GM19025 (cell line): ENCODE data around the gene PCBD1.

ENCODE experiments used
- ATAC-seq: cut with Tn5 transposase; IDR thresholded peaks from one replicate; pipeline ENCODE4 v1.9.1; 2021; ENCODE audit warnings: mild to moderate bottlenecking, low read depth, moderate library complexity; ENCODE audit not compliant: unreplicated experiment

The PCBD1 gene

DNA sequence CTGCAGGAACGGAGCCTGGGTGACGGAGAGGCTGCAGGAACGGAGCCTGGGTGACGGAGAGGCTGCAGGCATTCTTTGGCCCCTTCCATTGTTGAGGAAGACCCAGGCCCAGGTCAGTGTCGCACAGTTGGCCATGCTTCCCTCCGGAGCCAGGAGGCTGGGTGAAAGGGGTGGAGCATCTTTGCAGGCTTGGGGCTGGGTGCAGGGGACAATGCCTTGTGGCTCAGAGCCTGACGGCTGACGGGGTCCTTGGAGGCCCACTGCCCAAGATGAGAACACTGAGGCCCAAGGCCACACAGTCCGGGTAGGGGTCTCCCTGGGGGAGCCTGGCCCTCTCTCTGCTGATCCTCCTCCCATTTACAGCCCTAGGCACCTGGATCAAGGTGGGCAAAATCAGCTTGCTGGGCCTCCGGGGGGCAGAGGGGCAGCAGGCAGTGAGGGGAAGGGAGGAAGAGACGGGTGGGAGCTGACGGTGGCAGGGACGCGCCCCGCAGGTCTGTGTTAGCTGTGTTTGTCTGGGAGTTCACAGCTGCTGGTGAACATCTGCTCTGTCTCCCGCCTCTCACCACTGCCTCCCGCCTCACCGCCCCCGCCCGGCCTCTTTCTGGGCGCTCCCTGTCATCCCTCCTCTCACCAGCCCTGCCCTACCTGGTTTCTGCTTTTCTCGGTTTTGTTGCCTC lies 30.6 kb upstream of the PCBD1 start:
- ATAC-seq, result no peak

DNA sequence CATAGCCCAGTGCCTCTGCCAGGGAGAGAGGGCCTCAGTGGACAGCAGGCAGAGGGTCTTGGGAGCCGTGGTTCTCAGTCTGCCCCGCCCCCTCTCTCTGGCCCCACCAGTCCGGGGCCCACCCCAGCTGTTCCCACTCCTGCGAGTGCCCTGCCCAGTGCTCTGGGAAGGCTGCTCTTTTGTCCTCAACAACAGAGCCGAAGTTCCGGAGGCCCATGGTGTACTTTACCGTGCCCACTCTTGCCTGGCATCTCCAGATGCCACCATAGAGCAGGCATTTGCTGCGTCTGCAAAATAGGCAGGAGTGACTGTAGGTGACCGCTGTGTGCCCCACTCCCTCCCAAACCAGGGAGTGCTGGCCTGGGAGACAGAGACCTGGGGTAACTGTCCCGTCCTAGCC lies 29.3 kb upstream of the PCBD1 start:
- ATAC-seq, result no peak

DNA sequence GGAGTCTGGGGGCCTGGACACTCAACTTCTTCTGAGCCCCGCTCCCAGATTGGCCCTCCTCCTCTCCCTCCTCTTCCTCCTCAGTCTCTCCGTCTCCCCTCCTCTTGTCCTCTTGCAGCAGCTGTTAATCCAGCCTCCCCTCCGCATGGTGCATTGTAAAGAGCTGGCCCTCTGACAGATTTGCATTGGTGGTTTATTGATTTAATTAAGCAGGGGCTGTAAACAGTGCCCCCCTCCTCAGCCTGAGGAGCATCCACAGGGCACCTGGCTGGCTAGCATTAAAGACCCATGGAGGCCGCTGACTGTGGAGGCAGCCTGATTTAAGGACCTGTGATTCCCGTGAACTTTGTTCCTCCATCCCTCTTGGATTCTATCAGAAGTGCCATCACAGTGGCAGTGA lies 28.9 kb upstream of the PCBD1 start:
- ATAC-seq, result no peak

GRCh38 chr10:70916241-70916640 lies 27.9 kb upstream of the PCBD1 start:
- ATAC-seq, result no peak

- no peak for ATAC-seq
These were observed 27.4 kb upstream of the PCBD1 start for GRCh38 chr10:70915806-70916205.

- ATAC-seq, result no peak
These were observed 26.8 kb upstream of the PCBD1 start for GRCh38 chr10:70915206-70915605.

DNA sequence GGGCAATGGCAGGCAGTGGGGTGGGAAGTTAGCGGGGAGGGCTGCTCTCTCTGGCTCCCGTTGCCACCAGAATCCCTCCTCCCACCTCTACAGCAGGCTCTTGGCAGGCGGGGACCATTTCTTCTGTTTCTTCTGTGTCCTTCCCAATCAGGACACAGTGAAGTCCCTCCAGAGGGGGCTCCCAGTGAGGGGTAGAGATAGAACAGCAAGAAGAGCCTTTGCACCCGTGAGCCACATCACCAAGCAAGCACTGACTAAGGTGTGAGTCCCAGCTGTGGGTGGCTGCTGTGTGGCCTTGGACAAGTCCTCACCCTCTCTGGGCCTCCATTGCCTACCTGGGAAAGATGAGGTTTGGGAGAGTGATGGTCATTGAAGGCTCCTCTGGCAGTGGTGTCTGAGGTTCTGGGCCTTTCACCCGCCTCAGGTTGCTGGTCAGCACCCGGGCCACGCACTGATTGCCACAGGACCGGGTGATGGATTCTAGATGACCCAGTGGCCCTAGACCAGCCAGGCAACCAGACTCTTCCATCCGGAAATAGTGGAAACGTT lies 26.0 kb upstream of the PCBD1 start:
- no peak for ATAC-seq

- no peak for ATAC-seq
These were observed 25.5 kb upstream of the PCBD1 start for GRCh38 chr10:70913893-70914240.

DNA sequence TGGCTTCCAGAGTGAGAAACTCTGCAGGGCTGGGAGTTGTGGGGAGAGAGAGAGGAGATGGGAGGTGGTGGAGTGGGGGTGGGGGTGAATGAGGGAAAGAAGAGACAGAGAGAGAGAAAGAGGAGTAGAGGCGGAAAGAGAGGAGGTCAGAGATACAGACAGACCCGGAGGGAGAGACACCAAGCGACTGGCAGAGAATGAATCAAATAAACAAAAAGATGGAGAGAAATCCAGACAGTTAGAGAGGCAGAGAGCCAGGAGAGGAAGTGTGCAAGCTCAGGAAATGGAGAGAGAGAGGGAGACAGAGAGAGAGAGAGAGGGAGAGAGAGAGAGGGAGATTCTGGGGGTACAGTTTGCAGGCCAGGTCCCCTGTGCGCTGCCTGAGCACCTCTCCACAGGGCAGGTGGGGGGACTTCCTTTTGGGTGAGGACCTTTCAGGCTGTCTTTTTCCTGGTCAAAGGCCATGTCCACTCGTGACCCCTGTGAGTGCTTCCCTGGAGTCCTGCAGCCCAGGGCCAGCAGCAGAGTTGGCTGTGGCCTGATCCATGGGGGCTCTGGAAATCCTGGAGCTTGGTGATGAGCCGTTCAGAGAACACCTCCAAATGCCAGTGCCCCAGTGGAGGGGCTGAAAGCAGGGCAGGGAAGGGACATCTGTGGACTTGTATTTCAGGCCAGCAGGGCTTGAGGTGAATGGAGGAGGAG lies 25.0 kb upstream of the PCBD1 start:
- no peak for ATAC-seq

- ATAC-seq, result no peak
These were observed 24.2 kb upstream of the PCBD1 start for GRCh38 chr10:70912556-70912955.

GRCh38 chr10:70911386-70911785 lies 23.0 kb upstream of the PCBD1 start:
- no peak for ATAC-seq

DNA sequence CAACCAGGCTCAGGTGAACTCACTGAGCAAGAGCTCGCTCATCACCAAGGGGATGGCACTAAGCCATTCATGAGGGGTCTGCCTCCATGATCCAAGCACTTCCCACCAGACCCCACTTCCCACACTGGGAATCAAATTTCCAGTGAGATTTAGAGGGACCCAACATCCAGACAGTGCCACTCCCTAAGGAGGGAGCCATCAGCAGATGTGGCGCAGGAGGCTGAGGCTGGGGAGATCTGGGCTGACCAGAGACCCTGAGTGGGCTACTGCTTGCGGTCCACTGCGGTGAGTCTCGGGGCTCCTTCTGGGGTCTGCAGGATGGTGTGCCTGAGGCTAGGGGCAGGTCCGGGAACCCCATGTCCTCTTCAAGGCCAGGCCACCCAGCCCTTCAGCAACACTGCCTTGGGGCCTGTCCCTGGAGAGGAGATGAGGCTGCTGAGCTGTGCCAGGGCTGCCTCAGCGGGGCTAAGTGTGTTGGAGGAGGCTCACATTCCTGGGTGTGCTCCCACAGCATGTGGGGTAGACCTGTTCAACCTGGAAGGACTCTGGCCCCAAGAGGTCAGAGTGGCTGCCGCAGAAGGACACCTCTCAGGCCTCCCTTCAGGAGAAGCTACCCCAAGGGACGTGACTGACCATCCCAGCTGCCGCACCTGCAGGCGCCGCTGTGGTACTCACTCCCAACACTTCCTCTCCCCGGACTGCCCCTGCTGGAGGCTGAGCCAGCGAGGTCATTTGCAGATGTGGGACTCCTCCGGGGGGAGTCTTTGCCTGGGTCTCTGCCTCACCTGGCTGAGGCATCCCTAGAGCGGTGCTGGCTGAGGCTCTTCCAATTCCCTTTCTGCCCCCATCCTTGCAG lies 22.3 kb upstream of the PCBD1 start:
- no peak for ATAC-seq

- no peak for ATAC-seq
These were observed 21.1 kb upstream of the PCBD1 start for GRCh38 chr10:70909326-70909935.

DNA sequence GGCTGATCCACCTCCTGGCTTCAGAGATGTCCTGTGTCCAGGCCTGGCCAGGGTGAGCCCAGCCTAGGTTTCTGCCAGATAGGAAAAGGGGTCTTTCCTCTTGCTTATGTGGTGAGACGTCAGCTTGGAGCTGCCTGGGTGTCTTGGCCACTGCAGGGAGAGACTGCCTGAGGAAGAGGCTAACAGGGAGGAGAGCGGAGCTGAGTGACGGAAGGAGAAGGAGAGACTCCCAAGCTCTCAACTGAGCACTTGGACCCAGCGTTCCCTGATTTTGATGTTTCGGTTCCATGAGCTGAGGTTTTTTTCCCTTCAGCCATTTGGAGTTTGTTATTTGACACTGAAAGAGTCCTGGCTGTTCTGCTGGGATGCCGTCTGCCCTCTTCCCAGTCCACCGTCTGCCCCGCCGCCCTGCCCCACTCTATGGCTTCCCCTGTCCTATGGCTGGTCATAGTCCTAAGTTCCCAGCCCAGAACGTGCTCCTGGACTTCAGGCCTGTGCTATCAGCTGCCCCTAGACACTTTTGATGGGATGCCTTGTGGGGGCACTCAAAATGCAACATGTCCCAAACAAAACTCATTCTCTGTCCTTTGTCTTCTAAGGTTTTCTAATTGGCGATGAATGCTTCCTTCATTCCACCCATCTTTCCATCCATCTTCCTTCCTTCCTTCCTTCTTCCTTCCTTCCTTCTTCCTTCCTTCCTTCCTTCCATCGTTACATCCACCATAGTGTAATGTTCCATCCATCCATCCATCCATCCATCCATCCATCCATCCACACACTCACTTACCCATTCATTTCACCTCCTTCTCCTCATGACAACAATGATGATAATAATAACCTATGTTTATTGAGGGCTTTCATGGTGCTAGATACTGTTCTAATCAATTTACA lies 20.3 kb upstream of the PCBD1 start:
- ATAC-seq, result no peak

DNA sequence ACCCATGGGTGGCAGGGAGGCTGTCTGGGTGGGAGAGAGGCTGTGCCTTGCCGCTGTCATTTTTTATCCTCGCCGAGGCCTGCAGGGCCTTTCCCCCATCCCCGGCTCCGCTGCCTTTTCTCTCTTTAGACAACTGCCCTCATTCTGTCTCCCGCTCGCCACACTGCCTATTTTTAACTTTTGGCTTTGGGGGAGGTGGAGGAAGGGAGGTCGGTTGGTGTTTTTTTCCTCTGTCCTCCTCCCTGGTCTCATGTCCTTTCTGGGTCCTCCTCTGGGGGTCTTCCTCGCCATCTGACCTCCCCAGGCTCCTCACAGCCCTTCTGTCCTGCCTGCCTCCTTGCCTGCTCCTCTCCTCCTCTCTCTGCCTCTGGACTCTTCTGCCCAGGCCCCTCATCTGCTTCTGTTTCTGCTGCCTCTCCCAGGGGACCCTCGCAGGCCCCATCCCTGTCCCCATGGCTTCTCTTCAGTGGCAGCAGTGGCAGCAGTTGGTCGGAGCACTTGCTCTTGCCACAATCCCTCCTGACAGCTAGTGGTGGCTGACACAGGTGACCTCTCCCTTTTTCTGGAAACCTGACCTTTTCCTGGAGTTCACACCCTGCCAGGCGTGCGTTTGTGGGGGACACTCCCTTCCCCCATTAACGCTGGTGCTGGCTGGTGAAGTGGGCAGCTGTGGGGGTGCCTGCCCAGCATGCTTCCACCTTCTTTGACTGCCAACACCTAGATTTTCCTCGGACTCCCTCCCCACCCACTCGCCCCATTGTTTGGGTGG lies 19.5 kb upstream of the PCBD1 start:
- no peak for ATAC-seq

DNA sequence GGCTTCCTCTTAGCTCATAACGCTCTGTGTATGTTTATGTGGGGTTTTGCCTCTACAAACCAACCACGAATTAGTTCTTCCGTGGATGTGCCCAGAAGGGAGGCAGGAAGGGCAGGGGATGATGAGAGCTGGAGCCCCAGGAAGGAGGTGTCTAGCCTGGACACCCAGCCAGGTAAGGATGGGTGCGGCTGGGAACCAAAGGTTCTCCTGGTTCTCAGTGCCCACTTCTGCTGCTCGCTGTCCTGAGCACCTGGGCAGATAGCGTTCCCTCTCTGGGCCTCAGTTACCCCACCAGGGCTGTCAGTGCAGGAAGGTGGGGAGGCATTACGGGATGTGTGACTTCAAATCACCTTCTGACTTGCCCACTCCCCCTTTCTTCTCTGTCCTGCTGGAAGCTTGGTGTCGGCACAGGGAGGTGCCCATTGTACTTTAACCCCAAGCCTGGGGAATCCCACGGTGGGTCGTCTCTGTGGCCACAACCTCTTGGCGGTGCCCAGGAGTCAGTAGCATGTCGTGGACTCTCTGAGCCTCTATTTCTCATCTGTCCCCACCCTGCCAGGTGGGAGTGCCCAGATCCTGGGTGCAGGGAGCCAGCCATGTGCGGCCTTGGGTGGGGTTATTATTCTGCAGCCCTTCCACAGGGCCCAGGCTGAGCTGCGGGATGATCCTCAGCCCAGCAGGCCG lies 18.7 kb upstream of the PCBD1 start:
- ATAC-seq, result no peak

DNA sequence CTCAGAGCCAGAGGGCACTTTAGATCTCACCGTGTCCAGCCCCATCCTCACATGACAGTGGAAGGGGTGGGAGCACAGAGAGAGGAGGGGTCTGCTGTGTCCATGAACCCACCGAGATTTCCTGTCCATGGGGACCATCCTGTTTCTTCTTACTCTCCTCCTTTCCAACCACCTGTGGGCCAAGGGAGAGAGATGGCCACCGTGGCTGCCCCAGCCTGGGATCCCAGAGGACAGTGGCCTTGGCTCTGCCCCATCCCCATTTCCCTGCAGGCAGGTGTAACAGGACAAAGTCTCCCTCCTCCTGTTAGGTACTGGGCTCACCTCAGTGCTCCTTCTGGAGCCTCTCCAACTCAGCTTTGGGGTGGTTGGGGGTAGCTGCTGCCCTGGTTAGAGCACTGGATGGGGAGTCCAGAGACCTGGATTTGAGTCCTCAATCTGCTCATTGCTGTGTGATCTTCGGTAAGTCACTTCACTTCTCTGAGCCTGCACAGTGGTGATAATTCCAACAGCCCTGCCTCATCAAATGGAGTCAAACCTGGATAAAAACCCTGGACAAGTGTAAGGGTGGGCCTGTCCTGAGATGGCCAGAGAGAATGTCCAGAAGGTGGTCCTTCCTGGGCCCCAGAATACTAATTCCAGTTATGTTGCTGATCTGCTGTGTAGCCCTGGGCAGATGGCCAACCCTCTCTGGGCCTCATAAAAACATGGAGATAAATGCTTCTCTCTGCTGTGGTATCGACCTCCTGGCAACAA lies 17.8 kb upstream of the PCBD1 start:
- no peak for ATAC-seq
